Thyroid gland (tissue), 4 donors: ENCODE results near the gene SLC28A1.

ENCODE experiments used
- POLR2A ChIP-seq, 2 donors: fragments of 450-650 bp; IDR thresholded peaks; one replicate each; pipeline ENCODE4 v1.6.1; 2017; ENCODE audit warnings: antibody characterized with exemption in 2 of 2, mild to moderate bottlenecking in 2 of 2, moderate library complexity in 1 of 2
- TF ChIP-seq, protein P1 (sequence below), 6 experiments: fragments of 200-600 bp in 3 of 6; fragments of 450-650 bp in 3 of 6; sonication (generic) in 3 of 6; IDR thresholded peaks; one replicate each; pipeline ENCODE4 v1.5.1; 2016 to 2019; ENCODE audit warnings: antibody characterized with exemption in 6 of 6, mild to moderate bottlenecking in 2 of 6, inconsistent platforms in 1 of 6, moderate library complexity in 1 of 6

GRCh38 chr15:84879088-84879780 lies 5.2 kb upstream of the SLC28A1 start:
- no peak for TF ChIP-seq POLR2A (IDR thresholded peaks at IDR 0.05)
- TF ChIP-seq, protein P1, sequence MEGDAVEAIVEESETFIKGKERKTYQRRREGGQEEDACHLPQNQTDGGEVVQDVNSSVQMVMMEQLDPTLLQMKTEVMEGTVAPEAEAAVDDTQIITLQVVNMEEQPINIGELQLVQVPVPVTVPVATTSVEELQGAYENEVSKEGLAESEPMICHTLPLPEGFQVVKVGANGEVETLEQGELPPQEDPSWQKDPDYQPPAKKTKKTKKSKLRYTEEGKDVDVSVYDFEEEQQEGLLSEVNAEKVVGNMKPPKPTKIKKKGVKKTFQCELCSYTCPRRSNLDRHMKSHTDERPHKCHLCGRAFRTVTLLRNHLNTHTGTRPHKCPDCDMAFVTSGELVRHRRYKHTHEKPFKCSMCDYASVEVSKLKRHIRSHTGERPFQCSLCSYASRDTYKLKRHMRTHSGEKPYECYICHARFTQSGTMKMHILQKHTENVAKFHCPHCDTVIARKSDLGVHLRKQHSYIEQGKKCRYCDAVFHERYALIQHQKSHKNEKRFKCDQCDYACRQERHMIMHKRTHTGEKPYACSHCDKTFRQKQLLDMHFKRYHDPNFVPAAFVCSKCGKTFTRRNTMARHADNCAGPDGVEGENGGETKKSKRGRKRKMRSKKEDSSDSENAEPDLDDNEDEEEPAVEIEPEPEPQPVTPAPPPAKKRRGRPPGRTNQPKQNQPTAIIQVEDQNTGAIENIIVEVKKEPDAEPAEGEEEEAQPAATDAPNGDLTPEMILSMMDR (IDR thresholded peaks at IDR 0.05), result no peak
